GM19043 (cell line): ENCODE results near the gene CEP85.
A peak's percentile ranks its signal among the peaks of the same experiment; 100 is the strongest.
"Not testable (repeated sequence)": the region's sequence is repeated elsewhere in the genome, so short reads cannot be mapped to it uniquely, and the experiment has no call there.

Source experiments
- ATAC-seq: cut with Tn5 transposase; IDR thresholded peaks from one replicate; pipeline ENCODE4 v1.9.1; 2021; ENCODE audit warnings: low read depth; ENCODE audit not compliant: unreplicated experiment

CEP85 gene

GRCh38 chr1:26221094-26221493 is 12.9 kb upstream of the CEP85 start:
- ATAC-seq, result no peak

DNA sequence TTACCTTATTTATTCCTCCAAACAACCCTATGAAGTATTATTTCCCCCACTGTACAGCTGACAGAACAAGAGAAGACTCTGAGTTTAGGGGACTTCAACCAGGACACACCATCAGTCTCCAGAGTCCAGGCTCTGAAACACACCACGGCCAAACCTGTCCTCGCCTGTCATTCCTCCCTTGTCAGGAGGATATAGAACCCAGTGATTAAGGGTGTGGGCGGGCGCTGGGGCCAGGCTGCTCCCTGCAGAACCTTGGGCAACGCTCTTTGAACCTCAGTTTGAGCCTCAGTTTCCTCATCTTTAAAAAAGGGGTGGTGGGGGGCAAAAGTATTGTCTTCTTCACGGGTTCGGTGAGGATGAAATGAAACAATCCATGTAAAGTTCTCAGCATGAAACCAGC is 9.4 kb upstream of the CEP85 start:
- ATAC-seq, result no peak

GRCh38 chr1:26225033-26225831 is 8.8 kb upstream of the CEP85 start:
- ATAC-seq, result no peak

DNA sequence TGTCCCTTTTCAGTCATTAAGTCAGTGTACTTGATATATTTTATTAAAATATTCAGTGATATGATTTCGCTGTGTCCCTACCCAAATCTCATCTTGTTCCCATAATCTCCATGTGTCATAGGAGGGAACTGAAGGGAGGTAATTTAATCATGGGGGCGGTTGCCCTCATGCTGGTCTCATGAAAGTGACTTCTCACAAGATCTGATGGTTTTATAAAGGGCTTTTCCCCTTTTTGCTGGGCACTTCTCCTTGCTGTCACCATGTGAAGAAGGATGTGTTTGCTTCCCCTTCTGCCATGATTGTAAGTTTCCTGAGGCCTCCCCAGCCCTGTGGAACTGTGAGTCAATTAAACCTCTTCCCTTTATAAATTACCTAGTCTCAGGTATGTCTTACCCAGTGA is 3.3 kb upstream of the CEP85 start:
- not testable (repeated sequence) for ATAC-seq

- ATAC-seq, result peak; percentile 6
These were observed 807 bp downstream of the CEP85 start for GRCh38 chr1:26234644-26235370.

GRCh38 chr1:26237230-26237966 is 3.4 kb downstream of the CEP85 start:
- ATAC-seq, result no peak

DNA sequence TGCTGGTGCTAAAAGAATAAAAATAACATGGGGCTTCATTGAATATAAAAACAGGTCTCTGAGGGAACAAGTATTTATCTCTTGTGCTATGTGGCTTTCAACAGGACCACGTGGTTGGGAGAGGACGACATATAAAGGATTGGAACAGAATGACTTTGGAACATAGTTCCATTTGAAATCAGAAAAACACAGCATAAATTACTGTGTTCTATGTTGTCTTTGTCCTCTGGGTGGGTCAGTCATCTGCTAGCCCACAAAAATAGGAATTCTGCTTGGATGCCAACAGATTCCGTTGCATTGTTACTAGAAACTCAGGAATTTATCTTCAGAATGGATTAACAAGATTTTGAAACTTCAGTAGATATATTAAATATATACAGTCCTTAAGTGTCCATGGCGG is 5.9 kb downstream of the CEP85 start:
- no peak for ATAC-seq

DNA sequence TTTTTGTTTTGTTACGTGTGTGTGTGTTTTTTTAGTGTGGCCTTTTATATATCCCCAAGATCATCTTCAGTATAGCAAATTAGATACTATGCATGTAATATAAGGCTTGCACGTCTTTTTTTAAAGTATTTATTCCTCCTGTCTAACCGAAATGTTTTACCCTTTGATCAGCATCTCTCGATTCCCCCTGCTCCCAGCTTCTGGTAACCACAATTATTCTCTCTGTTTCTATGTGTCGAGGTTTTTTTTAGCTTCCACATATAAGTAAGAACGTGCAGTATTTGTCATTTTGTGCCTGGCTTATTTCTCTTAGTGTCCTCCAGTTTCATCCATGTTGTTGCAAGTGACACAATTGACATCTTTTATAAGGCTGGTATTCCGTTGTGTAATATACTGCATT is 18.7 kb downstream of the CEP85 start:
- ATAC-seq, result no peak

DNA sequence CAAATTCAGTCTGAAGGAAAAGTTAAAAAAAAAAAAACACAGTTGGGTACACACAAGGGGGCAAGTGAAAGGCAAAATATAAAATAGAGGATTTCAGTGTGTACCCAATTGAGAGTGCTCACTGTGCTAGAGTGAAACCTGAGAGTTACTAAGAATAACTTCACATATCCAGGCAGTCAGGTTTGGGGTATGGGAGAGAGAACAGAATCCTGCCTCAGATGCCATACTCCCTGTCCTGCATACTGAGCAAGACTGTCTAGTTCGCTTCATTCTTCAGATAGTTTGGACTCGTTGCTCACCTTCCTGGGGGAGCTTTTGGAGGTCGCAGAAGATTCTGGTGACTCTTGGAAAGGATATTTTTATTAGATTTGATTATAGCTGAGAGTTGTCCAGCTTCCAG is 20.4 kb downstream of the CEP85 start:
- no peak for ATAC-seq

DNA sequence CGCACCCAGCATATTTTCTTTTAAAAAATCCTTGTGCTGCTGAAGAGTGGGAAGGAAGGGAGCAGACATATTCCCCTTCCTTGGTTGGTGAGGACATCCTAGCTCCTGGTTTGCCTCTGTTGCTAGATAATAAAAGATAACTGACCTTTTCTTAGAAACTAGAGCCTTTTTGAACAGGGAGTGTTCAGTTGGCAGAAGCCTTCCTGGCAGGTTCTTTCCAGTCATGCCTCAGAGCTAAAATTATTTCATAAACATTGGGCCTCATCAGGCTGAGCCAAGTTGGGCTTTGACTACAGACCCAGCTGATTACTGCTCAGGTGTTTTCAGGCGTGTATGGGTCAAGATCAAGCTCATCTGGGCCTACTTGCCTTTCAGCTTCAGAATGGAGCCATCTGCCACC is 23.2 kb downstream of the CEP85 start:
- no peak for ATAC-seq

GRCh38 chr1:26259005-26259404 is 25.0 kb downstream of the CEP85 start:
- ATAC-seq, result no peak

- ATAC-seq, result no peak
These were observed 25.6 kb downstream of the CEP85 start for GRCh38 chr1:26259578-26259977.

- ATAC-seq, result no peak
These were observed 29.2 kb downstream of the CEP85 start for GRCh38 chr1:26263212-26263611.

DNA sequence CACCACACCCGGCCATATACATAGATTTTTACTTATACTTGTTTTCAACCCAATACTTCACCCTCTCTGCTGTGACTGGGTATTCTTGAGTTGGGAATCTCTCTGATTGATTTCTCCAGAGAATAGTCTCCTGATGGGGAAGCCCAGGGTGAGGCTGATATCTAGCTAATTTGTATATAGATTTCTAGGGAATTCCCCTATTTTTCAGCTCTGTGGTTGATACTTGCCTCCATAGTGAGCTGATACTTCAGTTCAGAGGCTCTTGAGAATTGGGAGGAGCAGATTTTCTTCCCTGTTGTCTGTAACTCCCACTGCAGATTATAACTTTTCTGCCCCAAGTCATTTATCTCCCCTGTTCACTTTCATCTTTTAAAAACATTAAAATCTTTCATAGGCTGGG is 31.4 kb downstream of the CEP85 start:
- no peak for ATAC-seq

- no peak for ATAC-seq
These were observed 34.5 kb downstream of the CEP85 start for GRCh38 chr1:26268290-26269197.

DNA sequence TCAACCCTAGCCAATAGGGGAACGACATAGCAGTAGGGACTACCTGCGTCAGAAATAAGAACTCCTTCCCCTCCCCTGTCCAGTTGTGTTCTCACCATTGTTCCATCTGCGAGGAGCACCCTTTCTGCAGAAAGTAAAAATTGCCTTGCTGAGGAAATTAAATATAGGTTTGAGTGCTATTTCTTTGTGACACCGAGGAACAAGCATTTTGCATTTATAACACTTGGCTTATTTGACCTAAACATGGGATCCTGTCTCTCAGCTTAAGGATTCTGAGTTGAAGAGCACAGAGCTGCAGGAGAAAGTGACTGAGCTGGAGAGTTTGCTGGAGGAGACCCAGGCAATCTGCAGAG is 35.2 kb downstream of the CEP85 start:
- ATAC-seq, result no peak

DNA sequence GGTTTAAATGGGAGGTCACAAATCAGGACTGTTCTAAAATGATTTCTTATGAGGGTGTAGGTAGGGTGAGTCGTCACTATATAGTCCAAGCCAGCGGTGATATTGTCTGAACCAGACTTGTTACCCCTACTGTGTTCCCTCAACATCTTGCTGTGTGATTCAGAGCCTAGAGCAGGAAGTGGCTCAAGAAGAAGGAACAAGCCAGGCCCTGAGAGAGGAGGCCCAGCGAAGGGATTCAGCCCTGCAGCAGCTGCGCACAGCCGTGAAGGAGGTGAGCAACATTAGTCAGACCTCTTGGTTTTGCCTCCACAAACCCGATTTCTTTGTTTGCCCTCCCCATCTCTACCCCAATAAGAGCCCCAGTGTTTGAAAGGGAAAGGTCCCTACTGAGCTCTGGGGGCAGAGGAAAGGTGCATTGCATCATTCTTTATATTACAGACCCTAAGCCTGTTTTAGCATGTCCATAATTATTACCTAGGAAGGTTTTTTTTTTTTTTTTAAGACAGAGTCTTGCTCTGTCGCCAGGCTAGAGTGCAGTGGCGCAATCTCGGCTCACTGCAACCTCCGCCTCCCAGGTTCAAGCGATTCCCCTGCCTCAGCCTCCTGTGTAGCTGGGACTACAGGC is 40.9 kb downstream of the CEP85 start:
- ATAC-seq, result no peak

DNA sequence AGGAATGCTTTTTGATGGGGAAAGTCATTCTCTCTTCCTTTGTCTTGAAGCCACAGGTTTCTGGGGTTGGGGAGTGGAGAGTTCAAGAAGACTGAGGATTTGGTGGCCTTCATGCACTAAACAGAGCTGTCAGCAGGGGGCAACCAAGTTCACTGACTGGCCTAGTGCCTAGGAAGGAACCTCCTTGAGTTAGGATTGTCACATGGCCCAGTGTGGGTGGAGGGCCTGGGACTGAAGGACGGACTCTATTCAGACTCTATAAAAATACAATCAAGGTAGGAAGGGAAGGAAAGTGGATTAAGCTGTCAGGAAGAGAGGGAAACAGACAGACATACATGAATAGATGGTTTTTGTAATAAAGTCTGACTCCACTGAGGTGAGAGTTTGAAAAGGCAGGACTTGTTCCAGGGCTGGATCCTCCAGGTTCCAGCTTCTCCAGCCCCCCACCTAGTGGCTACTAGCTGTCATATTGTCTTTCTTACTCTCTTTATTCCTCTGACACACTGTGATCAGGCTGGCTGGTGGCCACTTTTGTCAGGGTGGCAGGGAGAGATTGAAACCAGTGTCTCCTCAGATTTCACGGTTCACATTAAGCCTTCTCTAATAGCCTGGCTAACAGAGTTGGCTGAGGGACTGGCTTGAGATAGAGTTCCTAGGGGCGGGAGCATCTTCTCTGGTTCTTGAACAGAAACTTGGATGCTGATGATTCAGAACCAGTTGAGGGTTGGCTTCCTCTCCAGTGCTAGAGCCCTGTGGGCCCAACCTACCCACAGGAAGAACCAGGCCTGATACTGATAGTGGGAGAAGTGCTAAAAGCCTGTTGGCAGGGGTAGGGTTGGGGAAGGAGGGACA is 41.8 kb downstream of the CEP85 start:
- no peak for ATAC-seq

DNA sequence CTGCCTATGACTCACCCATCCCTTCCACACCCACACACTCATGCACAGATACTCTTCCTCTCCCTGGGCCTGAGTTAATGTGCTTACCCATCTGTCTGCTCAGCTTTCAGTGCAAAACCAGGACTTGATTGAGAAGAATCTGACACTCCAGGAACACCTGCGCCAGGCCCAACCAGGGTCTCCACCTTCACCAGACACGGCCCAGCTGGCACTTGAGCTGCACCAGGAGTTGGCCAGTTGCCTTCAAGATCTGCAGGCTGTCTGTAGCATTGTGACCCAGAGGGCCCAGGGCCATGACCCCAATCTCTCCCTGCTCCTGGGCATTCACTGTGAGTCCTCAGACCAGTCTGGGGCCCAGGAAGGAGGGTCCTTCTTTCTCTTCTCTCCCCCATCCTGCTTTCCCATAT is 42.4 kb downstream of the CEP85 start:
- ATAC-seq, result no peak
